GM19372 (cell line): ENCODE measurements around the gene TUBB.

ENCODE experiments used
- ATAC-seq: cut with Tn5 transposase; IDR thresholded peaks from one replicate; pipeline ENCODE4 v1.9.1; 2021; ENCODE audit warnings: mild to moderate bottlenecking, low read depth, moderate library complexity; ENCODE audit not compliant: unreplicated experiment

Gene TUBB

GRCh38 chr6:30719791-30720737 is at the start of gene TUBB:
TSS of gene TUBB (plus strand) at chr6:30720352. CDS start at chr6:30720507, 155 bp downstream.
- peak; percentile 30 for ATAC-seq

GRCh38 chr6:30670760-30671527 is 49.2 kb upstream of the TUBB start:
- ATAC-seq, result no peak

GRCh38 chr6:30672445-30673253 is 47.5 kb upstream of the TUBB start, which contains the start of gene DHX16:
TSS of gene DHX16 (minus strand) at chr6:30673006. CDS start at chr6:30672841, 165 bp downstream.
- peak; percentile 78 for ATAC-seq

DNA sequence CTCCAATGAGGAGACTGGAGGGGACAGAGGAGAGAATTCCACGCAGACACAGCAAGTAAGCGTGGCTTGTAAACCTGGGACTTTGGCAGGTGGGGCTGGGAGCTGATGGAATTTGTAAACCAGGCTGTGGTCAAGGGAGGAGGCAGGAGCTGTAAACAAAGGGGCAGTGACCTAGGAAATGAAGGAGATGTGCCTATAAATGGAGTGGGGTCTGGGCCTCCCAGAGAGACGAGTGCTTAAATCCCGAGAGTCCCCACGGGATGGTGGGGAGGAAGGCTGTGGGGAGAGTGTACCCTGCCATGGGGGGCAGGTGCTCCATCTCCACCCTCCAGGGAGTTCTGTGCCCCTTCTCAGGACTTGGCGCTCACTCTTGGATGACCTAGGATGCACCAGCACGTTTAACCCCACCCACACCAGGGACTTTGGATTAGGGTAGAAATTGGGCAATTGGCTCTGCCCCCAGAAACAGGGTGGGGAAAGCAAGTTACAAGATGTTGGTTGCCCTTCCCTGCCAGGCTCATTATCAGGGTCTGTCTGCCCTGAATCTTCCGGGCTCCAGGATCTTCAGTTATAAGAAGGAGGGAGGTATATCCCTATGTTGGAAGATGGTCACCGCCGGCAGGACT is 43.4 kb upstream of the TUBB start:
- no peak for ATAC-seq

GRCh38 chr6:30678964-30679726 is 41.0 kb upstream of the TUBB start:
- ATAC-seq, result no peak

GRCh38 chr6:30679765-30680535 is 40.2 kb upstream of the TUBB start:
- ATAC-seq, result no peak

GRCh38 chr6:30681766-30682142 is 38.4 kb upstream of the TUBB start:
- ATAC-seq, result no peak

- peak; percentile 44 for ATAC-seq
Observed at GRCh38 chr6:30682143-30683117, 37.7 kb upstream of the TUBB start.

DNA sequence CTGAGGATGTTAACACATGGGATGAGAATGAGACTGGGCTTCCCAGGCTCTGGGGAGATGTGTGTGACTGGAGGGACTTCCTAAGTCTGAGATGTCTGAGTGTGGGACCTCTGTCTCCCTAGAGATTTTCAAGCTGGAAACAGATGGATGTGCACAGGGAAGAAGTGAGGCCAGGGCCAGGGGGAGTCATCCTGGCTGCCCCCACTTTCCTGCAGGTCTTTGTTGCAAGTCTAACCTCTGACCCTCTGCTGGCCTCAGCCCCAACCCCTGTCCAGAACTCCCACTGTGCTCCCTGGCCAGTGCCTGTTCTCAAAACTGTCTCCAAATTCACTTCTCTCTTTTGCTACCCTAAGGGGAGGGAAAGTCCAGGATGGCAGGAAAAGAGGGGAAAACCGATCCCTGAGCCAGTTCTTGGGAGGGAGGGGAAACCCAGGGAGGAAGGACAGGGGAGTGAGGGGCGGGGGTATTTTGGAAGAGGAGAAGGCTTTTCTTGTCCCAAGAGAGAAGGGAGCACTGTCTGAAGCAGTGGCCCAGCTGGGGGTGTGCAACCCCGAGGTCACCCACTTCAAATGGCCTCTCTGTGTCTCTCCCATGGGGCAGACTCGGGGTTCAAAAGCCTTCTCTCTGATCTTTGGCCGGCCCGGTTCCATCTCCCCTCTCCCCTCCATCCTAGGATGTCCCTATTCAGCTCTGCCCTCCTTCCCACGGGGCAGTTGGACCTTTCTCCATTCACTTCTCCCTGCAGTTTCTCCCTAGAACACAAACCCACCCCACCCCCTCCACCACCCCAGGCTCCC is 36.8 kb upstream of the TUBB start:
- ATAC-seq, result no peak

- no peak for ATAC-seq
Observed at GRCh38 chr6:30683980-30684338, 36.2 kb upstream of the TUBB start.

- ATAC-seq, result no peak
Observed at GRCh38 chr6:30684386-30685156, 35.6 kb upstream of the TUBB start.

GRCh38 chr6:30685157-30686008 is 34.8 kb upstream of the TUBB start:
- no peak for ATAC-seq

DNA sequence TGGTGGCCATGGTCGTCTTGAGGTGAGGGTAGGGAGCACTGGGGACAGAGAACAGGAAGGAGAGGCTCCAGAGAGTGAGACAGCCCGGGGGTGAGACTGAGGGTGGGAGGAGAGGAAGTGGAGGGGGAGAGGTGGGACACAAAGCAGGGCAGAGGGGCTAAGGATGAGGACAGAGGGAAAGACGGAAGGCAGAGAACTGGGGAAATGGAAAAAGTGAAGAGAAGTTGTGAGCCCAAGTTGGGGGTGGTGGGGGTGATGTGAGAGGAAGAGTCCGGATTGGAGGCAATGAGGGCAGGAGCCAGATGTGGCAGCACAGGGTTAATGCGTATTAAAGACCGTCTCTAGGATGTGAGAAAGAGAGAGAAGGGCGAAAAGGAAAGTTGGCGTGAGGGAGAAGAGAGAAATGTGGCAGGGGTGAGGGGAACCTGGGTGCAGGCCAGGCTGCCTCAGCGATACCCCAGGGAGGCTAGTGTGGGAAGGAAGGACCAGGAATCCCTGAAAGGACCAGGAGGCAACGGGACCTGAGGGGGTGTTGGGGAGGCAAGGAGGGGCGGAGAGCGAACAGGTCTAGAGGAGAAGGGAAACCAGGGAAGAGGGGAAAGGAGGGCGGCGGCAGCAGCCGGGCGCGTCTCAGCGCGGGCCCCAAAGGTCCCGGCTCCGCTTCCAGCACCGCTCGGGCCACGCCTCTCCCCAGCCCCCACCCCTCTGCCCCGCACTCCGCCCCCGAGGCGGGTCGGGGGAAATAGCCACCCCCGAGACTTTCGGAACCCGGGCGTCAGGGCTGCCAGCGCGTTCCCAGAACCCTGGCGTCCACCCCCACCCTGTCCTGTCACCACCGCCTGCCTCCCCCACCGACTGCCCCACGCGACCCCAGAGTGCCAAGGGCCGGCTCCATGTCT is 33.9 kb upstream of the TUBB start, which contains the start of gene PPP1R18:
PPP1R18 (minus strand) TSS at position 637 of the 899 bp plus-strand sequence; CDS start at position 10, 627 bp downstream.
- ATAC-seq, result no peak
